NCI-H526 treated with DMSO at 0.1 percent for 48 hours (cell line): ENCODE measurements around the gene ANKLE2.
"Not testable (repeated sequence)": the region's sequence is repeated elsewhere in the genome, so short reads cannot be mapped to it uniquely, and the experiment has no call there.

ENCODE experiments used
- DNase-seq: peaks from one replicate; lab custom pipeline; 2025; lab: John Stamatoyannopoulos, UW

ANKLE2 gene

DNA sequence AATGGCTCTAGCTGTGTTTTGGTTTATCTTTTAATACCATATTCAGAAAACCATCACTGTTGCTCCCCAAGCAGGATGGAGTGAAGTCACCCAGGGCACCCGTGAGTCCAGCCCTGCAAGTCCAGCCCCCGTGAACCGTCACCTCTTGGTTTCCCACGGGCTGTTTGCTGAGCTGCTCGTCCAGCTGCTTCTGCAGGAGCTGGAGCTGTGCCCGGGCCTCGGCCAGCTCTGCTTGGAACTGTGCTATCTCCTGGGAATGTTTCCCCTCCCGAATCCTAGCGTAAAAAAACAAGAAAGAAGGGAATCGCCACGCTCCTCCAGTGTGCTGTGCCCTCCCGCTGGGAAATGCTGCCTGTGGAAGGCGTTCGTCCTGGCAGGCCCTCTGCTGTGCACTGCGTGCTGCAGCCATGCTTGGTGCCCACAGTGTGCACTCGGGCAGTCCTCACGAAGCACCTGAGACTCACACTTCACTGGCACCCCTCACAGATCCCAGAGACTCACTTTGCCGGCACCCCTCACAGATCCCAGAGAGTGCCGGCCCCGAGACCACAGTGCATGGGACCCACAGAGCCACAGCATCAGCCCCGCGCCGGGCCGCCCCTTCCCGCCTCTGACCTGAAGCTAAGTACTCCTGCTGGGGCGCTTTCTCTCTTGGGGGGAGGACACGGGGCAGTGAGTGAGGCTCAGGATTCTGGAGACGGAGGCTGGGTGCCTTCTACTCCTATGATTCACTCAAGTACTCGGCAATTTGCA is 15.4 kb upstream of the ANKLE2 start:
- DNase-seq: no peak

DNA sequence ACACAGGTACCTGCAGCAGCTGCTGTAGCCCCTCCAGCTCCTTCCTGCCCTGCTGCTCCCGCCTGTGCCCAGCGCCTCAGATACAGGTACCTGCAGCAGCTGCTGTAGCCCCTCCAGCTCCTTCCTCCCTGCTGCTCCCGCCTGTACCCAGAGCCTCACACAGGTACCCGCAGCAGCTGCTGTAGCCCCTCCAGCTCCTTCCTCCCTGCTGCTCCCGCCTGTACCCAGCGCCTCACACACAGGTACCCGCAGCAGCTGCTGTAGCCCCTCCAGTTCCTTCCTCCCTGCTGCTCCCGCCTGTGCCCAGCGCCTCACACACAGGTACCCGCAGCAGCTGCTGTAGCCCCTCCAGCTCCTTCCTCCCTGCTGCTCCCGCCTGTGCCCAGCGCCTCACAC is 14.6 kb upstream of the ANKLE2 start:
- DNase-seq: not testable (repeated sequence)

DNA sequence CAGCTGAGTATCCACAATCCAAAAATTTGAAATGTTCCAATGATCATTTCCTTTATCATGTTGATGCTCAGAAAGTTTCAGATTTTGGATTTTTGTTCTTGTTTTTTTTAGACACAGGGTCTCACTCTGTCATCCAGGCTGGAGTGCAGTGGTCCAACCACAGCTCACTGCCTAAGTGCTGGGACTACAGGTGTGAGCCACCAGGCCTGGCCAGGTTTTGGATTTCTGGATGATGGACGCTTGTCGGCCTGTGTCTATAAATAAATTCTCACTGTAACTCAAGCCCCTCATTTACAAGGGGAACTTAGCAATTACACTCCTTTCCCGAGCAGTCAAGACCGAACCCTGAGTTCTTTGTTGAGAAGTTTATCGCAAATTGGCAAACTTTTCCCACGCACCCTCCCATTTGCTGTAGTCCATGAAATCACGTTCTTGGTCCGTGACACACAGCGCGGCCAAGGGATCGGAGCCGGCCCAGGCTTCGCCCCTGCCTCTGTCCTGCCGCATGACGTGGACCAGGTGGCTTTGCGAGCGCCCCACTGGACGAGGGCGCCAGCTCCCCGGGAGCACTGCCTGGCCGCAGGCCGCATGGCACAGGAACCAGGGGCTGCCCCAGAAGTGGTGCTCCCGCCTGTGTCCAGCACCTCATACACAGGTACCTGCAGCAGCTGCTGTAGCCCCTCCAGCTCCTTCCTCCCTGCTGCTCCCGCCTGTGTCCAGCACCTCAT is 14.0 kb upstream of the ANKLE2 start:
- DNase-seq: no peak

DNA sequence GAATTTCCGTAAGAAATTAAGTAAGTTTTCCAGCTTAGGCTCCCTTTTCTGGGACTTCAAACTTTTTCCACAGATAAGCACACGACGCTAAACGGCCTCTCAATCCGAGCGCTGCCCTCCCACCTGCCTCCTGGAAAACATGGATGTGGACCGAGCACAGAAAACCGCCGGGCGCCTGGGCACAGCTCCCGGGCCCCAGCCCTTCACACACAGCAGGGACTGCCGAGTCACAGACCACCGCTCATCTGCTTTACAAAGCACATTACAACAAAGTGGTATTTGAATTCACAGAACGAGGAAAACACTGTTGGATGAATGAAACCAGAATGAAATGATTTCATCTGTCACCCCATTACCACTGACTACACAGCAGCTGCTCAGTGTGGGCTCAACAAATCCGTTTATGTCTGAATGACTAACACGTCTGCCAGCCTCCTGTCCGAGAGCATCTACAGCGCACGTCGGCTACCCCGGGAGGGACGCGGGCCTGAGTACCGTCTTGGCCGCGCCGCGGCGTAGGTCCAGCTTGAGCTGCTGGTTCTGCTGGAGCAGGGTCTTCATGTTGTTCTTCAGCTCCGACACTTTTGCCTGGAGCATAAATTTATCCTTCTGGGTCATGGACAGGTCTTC is 13.1 kb upstream of the ANKLE2 start:
- DNase-seq: no peak

DNA sequence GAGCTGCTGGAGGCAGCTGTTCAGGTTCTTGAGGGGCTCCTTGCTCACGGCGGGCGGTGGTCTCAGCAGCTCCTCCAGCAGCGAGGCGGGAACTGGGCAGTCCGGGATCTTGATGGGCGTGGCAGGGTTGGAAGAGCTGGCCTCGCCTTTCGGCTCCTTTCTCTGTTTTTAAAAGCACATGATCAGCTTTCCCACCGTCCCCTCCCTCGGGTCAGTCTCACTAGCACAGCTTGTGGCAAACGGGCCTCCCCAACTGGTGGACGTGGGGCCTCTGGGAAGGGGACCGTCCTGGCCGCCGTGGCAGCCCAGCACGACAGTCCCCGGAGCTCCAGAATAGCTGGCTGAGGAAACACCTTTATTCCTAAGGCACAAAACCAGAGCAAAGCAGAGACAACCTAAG is 12.5 kb upstream of the ANKLE2 start:
- DNase-seq: no peak

DNA sequence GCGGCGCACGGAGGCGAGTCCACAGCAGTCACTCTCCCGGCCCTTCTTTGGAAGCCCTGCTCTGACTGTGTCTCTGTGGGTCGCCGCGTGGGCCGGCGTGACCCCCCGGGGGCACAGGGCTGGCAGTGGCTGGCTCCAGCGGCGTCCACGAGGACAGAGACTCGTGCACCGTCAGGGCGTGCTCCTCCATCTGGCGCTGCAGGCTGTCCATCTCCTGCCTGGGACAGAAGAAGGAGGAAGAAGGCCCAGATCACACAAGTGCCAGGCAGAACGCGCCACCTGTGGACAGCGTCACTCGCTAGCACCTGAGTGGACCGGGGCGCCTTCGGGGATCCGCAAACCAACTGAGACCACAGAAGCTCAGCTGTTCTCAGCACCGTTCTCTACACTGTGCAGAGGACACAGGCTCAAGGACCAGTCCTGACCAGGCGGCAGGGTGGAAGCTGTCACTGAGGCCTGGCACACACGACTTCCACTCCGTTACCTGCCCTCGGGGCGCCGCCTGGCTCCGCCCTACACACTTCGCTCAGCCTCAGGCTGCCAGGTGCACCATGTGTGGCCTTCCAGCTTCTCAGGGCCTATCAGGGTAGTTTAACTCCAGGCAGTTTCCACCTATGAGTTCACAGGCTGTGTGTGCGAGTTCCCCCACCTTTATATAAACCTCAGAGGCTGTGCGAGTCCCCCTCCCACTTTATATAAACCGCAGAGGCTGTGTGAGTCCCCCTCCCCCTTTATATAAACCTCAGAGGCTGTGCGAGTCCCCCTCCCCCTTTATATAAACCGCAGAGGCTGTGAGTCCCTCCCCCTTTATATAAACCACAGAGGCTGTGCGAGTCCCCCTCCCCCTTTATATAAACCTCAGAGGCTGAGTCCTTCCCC is 11.7 kb upstream of the ANKLE2 start:
- no peak for DNase-seq

DNA sequence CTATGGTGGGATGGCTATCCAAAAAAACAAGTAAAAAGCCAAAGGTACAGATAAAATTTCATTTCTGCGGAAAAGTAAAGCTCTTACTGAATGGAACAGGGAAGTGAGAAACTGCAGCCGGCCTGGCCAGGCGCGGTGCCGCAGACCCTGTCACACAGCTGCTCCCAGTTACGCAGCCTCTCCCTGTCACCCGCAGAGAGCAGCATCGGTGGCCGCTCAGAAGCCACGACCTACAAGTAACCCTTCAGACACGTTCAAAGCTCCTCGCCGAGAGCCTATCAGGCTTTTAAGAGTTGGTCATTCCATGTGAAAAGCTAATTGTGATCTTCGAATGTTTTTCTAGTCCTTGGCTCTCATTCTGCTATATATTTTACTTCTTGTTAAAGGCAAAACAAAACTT is 11.0 kb upstream of the ANKLE2 start:
- DNase-seq: no peak

DNA sequence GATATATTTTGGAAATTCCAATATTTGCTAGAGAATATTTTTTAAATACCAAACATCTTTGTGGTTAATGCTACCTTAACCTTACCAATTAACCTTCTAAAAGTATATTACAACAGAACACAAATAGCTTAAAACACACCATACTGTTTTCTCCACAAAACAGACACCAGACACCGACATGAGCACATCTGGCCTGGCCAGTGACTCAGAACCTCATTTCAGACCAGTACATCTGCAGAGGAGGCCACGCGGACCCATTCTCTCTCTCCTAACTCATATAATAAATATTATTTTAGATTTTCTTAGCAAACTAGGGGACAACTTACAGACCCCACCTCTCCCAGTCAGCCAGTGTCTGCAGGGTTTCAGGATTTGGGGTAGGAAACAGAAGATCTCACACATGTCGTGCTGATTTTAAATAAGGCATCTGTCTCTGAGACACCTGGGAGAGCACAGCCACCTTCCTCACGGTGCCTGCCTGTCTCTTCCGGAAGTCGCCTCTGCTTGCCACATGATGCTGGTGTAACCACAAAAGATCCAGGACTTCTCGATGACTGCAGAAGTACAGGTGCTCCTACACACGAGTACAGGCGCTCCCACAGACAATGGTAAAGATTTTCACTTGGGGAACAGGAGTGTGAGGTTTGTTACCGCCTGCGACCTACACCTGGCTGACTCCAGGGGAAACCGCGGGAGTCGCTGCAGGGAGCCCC is 9.7 kb upstream of the ANKLE2 start:
- no peak for DNase-seq

DNA sequence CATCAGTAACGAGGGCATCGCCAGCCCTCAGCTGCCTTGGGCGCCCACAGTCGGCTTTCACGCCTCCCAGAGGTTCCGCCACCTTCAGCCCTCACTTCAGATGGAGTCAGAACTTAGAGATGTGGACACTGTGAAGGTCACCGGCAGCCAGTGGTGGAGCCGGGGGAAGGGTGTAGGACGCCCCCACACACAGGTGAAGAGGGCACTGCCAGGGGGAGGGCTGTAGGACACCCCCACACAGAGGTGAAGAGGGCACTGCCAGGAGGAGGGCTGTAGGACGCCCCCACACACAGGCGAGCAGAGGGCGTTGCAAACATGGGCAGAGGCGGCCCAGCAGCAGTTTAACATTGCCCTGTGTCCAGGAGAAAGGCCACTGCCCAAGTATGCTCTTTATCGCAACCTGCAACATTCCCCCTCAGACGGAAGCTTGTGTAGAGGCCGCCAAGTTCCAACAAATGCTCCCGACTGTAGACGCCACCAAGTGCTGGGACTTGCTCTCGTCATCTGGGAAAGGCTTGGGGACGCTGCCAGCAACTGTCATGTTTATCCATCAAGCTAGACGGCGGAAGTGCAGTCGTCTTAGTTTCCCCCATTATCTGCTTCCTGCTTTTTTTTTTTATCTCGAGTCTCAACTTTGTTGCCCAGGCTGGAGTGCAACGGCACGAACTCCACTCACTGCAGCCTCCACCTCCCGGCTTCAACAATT is 4.9 kb upstream of the ANKLE2 start:
- DNase-seq: no peak

DNA sequence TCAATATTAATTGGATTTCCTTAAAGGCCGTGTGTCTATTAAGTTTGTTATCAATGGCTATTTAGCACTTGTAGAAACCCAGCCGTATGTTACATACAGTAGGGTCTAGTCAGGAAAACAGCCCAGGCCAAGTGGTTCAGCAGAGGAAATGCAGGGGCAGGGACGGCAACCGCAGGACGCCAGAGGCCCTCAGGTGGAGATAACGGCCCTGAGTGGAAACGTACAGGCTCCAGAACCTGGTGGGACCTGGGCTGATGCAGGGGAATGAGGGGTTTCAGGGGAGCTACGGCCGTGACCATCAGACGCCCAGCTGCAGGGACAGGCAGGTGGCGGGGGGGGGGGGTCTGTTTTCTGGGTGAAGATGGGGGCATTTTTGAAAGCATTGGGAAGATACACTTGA is 3.7 kb upstream of the ANKLE2 start:
- DNase-seq: no peak

DNA sequence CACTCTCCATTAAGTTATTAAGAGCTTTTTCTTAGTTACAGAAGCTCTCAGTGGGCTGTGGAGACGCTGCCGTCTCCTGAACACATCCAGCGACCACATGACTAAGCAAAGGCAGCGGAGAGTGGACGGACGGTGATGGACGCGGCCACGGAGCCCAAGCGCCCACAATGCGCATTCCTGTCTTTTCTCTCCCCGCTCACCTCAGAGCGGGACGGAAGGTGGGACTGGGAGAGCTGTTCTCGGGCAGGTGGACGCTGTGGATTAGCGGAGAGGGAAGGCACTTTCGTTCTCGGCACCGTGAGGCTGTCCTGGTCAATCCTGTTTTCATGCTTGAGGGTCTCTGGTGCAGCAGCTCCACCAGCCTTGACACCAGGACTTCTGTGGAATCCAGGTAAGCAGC is 2.6 kb upstream of the ANKLE2 start:
- DNase-seq: no peak

DNA sequence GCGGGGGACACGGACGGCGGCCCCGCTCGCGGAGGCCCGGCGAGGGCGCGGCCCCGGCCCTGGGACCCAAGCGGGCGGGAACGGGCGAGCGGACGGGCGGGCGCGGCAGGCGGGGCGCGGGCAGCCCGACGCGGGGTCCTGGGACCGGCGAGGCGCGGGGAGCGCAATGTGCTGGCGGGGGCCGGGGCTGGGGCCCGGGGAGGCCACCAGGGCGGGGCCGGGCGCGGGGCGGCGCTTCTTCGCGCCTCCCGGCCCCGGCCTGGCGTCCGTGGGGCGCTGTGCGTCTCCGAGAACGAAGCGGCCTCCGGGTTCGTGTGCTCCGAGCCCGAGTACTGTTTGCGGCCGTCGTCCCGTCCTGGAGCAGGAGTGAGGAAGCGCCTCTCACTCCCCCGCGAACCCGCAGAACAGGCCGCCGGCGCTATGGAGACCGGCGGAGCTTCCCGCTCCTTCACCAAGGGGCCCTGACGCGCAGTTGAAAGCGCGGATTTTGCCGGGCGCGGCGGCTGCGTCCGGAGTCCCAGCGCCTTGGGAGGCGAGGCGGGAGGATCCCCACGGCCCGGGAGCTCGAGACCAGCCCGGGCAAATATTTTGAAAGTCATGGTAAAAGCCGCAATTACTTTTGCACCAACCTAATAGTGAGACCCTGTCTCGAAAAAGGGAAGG is 420 bp upstream of the ANKLE2 start:
- DNase-seq: peak; percentile 50

DNA sequence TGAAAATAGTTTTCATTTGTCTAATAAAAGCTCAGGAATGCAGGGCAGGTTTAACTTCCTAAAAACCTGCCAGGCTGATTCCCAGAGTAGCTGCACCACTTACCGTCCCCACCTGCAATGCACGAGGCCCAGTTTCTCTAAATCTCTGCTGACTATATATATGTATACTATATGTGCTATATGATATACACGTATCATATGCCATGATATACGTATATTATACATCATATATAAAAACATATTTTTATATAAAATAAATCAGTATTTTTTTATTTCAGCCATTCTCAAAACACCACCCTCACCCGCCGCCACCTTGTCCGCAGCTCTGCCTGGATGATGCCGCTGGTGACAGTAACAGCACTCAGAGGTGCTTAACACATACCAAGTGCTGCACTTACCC is 2.3 kb downstream of the ANKLE2 start:
- DNase-seq: no peak

DNA sequence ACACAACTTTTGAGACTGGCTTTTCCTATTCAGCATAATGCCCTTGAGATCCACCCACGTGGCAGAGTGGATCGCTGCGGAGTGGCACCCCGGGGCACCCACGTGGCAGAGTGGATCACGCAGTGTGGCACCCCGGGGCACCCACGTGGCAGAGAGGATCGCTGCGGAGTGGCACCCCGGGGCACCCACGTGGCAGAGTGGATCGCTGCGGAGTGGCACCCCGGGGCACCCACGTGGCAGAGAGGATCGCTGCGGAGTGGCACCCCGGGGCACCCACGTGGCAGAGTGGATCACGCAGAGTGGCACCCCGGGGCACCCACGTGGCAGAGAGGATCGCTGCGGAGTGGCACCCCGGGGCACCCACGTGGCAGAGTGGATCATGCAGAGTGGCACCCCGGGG is 2.8 kb downstream of the ANKLE2 start:
- DNase-seq: not testable (repeated sequence)

DNA sequence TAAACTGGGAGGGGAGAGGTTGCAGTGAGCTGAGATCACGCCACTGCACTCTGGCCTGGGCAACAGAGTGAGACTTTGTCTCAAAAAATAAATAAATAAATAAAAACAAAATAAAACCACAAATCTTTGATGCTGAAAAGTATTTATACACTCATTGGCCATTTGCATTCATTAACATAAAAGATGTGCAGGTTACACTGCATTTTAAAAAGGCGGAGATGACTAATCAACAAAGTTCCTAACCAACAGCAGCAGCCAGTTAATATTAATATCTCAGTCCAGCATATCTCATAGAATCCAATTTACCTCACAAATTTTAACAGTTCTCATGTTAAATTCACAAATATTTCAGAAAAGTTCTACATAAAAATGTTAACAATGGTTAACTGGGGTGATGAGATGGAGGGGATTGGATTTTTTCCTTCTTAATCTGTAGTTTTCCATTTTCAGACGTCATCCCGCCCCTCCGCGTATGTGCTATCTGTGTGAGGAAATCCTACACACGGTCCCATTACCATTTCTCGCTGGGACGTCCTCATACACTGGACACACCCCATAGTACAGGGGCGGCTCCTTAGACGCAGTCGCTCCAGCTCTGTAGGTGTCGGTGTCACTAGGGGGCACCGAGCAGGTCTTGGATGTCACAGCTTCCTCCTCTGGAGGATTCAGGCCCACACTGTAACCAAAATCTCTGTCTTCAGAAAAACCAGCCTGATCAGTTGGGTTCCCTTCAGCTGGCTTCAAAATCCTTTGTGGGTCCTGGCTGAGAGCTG is 7.3 kb downstream of the ANKLE2 start:
- DNase-seq: no peak

DNA sequence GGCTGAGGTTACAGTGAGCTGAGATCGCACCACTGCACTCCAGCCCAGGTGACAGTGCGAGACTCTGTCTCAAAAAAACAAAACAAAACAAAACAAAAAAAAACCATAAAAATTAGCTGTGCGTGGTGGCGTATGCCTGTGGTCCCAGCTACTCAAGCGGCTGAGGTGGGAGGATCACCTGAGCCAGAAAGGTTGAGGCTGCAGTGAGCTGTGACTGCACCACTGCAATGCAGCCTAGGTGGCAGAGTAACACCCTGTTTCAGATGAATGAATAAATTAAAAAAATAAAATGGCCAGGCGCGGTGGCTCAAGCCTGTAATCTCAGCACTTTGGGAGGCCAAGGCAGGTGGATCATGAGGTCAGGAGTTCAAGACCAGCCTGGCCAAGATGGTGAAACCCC is 8.0 kb downstream of the ANKLE2 start:
- not testable (repeated sequence) for DNase-seq

DNA sequence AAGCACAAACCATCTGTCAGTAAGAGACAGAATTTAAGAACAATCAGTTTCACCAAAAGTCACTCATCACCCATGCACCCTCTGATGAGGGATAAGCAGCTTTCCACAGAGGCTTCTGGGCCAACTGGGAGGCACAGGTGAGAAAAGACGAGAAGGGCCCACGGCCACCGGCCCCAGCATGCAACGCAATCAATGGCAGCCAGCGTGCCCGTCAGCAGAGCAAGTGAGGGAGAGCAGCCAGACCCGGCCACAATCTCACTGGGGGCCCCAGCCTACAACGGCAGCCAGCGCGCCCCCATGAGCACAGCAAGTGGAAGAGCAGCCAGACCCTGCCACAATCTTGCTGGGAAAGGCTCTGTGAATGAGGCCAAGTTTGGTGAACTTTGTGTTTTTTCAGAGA is 13.3 kb downstream of the ANKLE2 start:
- DNase-seq: no peak

DNA sequence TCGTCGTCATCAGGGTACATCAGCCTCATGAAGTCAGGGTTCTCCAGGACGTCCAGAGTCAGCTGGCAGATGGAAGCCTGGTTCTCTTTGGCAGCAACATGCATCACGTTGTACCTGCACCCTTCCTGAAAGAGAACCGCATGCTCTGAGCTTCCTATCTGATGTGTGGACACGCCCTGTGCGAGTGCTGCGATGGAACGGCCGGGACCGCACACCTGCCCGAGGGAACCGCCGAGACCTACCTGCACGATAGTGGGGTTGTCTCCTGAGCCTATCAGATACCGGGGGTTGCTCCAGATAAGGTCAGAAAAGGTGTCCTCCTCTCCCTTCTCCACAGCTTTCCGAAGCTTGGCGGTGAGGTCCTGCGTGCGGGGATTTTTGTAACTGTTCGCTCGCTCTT is 13.7 kb downstream of the ANKLE2 start:
- DNase-seq: no peak

DNA sequence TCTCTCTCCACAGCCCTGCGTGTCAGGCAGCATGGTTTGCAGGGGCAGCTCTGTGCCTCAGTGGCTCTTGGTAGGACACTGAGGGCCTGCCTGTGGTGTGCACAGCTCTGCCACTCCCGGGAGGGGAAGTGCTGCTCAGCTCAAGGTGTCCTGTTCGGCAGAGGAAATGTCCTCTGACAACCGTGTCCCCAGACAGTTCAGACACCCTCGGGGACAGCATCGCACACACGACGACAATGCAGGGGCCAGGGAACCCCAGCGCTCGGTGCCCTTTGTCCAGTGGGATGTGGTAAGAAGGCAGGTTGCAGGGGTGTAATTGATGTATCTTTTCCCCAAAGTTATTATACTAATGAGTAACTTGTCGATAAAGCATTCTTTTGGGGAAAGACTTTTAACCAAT is 14.2 kb downstream of the ANKLE2 start:
- no peak for DNase-seq

DNA sequence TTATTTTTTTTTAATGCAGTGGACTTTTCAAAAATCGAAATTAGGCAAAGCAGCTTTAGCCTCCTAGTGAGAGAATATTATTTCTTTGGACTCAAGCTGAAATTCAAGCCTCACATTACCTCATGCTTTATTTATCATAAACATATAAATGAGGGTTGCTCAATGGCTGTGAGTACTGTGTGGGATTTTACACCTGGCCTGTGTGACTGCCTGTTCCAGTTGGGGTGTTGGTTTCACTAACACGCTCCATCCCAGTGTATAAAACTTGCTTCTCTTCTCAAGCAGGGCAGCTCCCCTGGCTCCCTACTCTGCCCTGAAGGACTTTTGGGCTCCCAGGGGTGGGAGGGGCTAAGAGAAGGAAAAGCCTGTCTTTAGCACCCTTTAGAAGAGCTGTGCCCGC is 15.0 kb downstream of the ANKLE2 start:
- DNase-seq: no peak
